Astrocyte (in vitro differentiated cells and primary cell): ENCODE data around the gene PHF19. TPM values are rescaled to one million over a fixed set of nuclear protein-coding genes. Genes with fewer than 3 reads are reported as not detected.

Experiments used
- DNase-seq: peaks from one replicate; pipeline ENCODE4 v3.0.0-alpha.2; 2010; ENCODE audit warnings: low read depth
- FAIRE-seq: peaks from 2 replicates; lab custom pipeline; 2011; peaks lifted over from hg19 to GRCh38; lab: Jason Lieb, UNC
- H2AFZ ChIP-seq: 2 replicates; pipeline ENCODE4 v1.6.0; 2012; ENCODE audit warnings: low read depth, low read length, inconsistent platforms
- H3K27ac ChIP-seq: 2 replicates; pipeline ENCODE4 v1.5.1; 2011; ENCODE audit warnings: low read depth, low read length, inconsistent platforms
- H3K27me3 ChIP-seq: 2 replicates; pipeline ENCODE4 v1.6.0; 2011; ENCODE audit warnings: low read length, inconsistent platforms; ENCODE audit not compliant: insufficient read depth
- H3K36me3 ChIP-seq: 2 replicates; pipeline ENCODE4 v1.5.1; 2011; ENCODE audit warnings: low read length, inconsistent platforms; ENCODE audit not compliant: insufficient read depth
- H3K4me1 ChIP-seq: 2 replicates; pipeline ENCODE4 v1.5.1; 2011; ENCODE audit warnings: low read length, inconsistent platforms; ENCODE audit not compliant: insufficient read depth
- H3K4me2 ChIP-seq: 2 replicates; pipeline ENCODE4 v1.6.0; 2012; ENCODE audit warnings: low read length, inconsistent platforms
- H3K4me3 ChIP-seq: 2 replicates; pipeline ENCODE4 v1.5.1; 2011; ENCODE audit warnings: low read depth, mild to moderate bottlenecking, low read length, inconsistent platforms; ENCODE audit not compliant: insufficient read depth
- H3K79me2 ChIP-seq: 2 replicates; pipeline ENCODE4 v1.6.0; 2012; ENCODE audit warnings: mild to moderate bottlenecking, low read length, inconsistent platforms; ENCODE audit not compliant: insufficient read depth
- H3K9ac ChIP-seq: 2 replicates; pipeline ENCODE4 v1.6.0; 2012; ENCODE audit warnings: mild to moderate bottlenecking, low read length, inconsistent platforms
- H3K9me3 ChIP-seq: 2 replicates; pipeline ENCODE4 v1.5.1; 2012; ENCODE audit warnings: low read depth, mild to moderate bottlenecking, low read length, inconsistent platforms; ENCODE audit not compliant: insufficient read depth
- H4K20me1 ChIP-seq: 2 replicates; pipeline ENCODE4 v1.6.0; 2012; ENCODE audit warnings: low read length, inconsistent platforms; ENCODE audit not compliant: insufficient read depth
- H3K27ac Mint-ChIP-seq: one replicate; pipeline ENCODE4 v1.8.0; 2021; ENCODE audit warnings: mild to moderate bottlenecking, mixed read lengths; ENCODE audit not compliant: unreplicated experiment
- H3K27me3 Mint-ChIP-seq: one replicate; pipeline ENCODE4 v1.8.0; 2021; ENCODE audit warnings: low read depth, mixed read lengths; ENCODE audit not compliant: unreplicated experiment
- H3K36me3 Mint-ChIP-seq: one replicate; pipeline ENCODE4 v1.8.0; 2021; ENCODE audit warnings: low read depth, mixed read lengths; ENCODE audit not compliant: unreplicated experiment
- H3K4me1 Mint-ChIP-seq: one replicate; pipeline ENCODE4 v1.8.0; 2021; ENCODE audit warnings: low read depth, mixed read lengths; ENCODE audit not compliant: unreplicated experiment
- H3K4me3 Mint-ChIP-seq: one replicate; pipeline ENCODE4 v1.8.0; 2021; ENCODE audit warnings: mild to moderate bottlenecking, moderate library complexity, mixed read lengths; ENCODE audit not compliant: unreplicated experiment
- H3K9me3 Mint-ChIP-seq: one replicate; pipeline ENCODE4 v1.8.0; 2021; ENCODE audit warnings: mild to moderate bottlenecking, mixed read lengths; ENCODE audit not compliant: unreplicated experiment
- CTCF ChIP-seq: IDR thresholded peaks from 2 replicates; pipeline ENCODE4 v1.5.1; 2011; ENCODE audit warnings: low read depth, mild to moderate bottlenecking, inconsistent platforms, low read length, moderate library complexity; ENCODE audit not compliant: insufficient read depth
- EZH2 ChIP-seq: IDR thresholded peaks from 2 replicates; pipeline ENCODE4 v1.6.1; 2012; ENCODE audit warnings: mild to moderate bottlenecking, low read length, inconsistent platforms; ENCODE audit not compliant: insufficient read depth
- total RNA-seq: library from RNA; stranded (reverse); gene quantifications from 2 replicates; pipeline ENCODE4 v1.2.1, GENCODE V29; 2021

Gene PHF19
- total RNA-seq, 1 donor from 2014 or later, result 19.5 TPM

- TF ChIP-seq CTCF, result no peak
- no peak for TF ChIP-seq EZH2
- Mint-ChIP-seq H3K4me1 (peaks cover 18% of the 10 kb centered on the region), H3K27ac (no peak overlapping the region), H3K4me3 (no peak overlapping the region), H3K9me3 (peaks cover 3% of the 10 kb centered on the region), H3K36me3 (peaks cover 4% of the 10 kb centered on the region), H3K27me3 (peaks cover 13% of the 10 kb centered on the region)
- H3K79me2 ChIP-seq, result no peaks in the 10 kb centered on the region
- H2AFZ ChIP-seq, result no peak overlapping the region
- no peaks in the 10 kb centered on the region for H3K36me3 ChIP-seq
- peaks cover 7% of the 10 kb centered on the region for H3K27me3 ChIP-seq
- peaks cover 14% of the 10 kb centered on the region for H3K4me1 ChIP-seq
- no peak overlapping the region for H3K9ac ChIP-seq
- H4K20me1 ChIP-seq, result peaks cover 3% of the 10 kb centered on the region
- H3K4me2 ChIP-seq, result no peak overlapping the region
- H3K9me3 ChIP-seq, result no peaks in the 10 kb centered on the region
- H3K27ac ChIP-seq, result no peak overlapping the region
- no peak overlapping the region for H3K4me3 ChIP-seq
- DNase-seq (no peak), FAIRE-seq (no peak)
These were observed 14.4 kb upstream of the PHF19 start for GRCh38 chr9:120891245-120891883.

GRCh38 chr9:120890320-120891244, 13.6 kb upstream of the PHF19 start:
- TF ChIP-seq EZH2 (no peak), CTCF (no peak)
- no peak overlapping the region for H3K27ac ChIP-seq
- peaks cover 7% of the 10 kb centered on the region for H3K27me3 ChIP-seq
- peaks cover 22% of the 10 kb centered on the region for H3K4me1 ChIP-seq
- H3K4me2 ChIP-seq, result no peak overlapping the region
- H2AFZ ChIP-seq, result no peak overlapping the region
- no peaks in the 10 kb centered on the region for H3K79me2 ChIP-seq
- H4K20me1 ChIP-seq, result peaks cover 3% of the 10 kb centered on the region
- Mint-ChIP-seq H3K27ac (no peak overlapping the region), H3K4me1 (peaks cover 26% of the 10 kb centered on the region), H3K27me3 (peaks cover 13% of the 10 kb centered on the region), H3K9me3 (peaks cover 3% of the 10 kb centered on the region), H3K4me3 (no peak overlapping the region), H3K36me3 (peaks cover 4% of the 10 kb centered on the region)
- DNase-seq, result no peak
- H3K9me3 ChIP-seq, result no peaks in the 10 kb centered on the region
- H3K36me3 ChIP-seq, result no peaks in the 10 kb centered on the region
- no peak for FAIRE-seq
- H3K4me3 ChIP-seq, result no peak overlapping the region
- H3K9ac ChIP-seq, result no peak overlapping the region
